GM18868 (cell line): ENCODE measurements around the gene ZNF85.
"Not testable (repeated sequence)": the region's sequence is repeated elsewhere in the genome, so short reads cannot be mapped to it uniquely, and the experiment has no call there.

Experiments
- ATAC-seq: cut with Tn5 transposase; IDR thresholded peaks from one replicate; pipeline ENCODE4 v1.9.1; 2021; ENCODE audit warnings: mild to moderate bottlenecking, moderate library complexity; ENCODE audit not compliant: unreplicated experiment

ZNF85 gene

DNA sequence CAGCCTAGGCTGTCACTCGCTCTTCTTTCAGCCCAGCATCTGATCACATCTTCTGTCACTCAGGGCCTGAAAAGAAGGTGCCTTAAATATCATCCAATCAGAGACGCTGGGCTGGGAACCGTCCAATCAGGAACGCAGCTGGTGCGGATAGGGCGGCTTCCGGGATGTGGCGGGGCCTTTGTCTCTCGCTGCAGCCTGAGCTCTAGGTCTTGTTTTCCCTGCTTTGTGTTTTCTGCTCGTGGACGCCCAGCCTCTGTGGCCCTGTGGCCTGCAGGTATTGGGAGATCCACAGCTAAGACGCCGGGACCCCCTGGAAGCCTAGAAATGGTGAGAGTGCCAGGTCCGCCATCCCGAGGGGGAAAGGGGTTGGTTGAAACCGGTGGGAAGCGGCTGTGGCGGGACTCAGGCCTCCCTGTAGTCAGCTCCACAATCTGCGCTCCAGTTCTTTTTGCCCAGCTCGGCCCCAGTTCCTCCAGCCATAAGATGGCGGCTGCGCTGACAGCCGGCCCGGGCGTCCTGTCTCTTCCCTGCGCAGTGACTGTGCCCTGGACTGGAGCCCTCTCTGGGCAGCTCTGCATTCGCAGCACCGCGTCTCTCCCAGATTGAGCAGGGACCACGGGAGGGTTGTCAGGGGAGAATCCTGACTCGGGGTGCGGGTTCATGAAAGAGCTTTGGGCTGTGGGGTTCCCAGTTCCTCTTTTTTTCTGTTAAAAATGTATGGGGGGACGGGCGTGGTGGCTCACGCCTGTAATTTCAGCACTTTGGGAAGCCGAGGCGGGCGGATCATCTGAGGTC is at the start of gene ZNF85:
TSS of gene ZNF85 (plus strand) at position 175 of the 795 bp plus-strand sequence. CDS start at position 325, 150 bp downstream.
- peak; percentile 99 for ATAC-seq

DNA sequence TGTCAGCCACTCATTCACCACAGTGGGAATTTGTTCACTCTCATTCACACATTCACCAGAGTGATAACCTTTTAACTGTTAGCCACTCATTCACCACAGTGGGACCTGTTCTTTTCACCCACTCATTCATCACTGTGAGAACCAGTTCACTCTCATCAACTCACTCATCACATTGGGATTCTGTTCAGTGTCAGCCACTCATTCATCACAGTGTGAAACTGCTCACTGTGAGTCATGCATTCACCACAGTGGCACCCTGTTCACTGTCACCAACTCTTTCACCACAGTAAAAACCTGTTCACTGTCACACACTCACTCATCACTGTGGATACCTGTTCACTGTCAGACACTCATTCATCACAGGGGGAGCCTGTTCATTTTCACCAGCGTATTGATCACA is 43.5 kb upstream of the ZNF85 start:
- no peak for ATAC-seq

GRCh38 chr19:20912973-20913372 is 10.1 kb upstream of the ZNF85 start:
- ATAC-seq = no peak

DNA sequence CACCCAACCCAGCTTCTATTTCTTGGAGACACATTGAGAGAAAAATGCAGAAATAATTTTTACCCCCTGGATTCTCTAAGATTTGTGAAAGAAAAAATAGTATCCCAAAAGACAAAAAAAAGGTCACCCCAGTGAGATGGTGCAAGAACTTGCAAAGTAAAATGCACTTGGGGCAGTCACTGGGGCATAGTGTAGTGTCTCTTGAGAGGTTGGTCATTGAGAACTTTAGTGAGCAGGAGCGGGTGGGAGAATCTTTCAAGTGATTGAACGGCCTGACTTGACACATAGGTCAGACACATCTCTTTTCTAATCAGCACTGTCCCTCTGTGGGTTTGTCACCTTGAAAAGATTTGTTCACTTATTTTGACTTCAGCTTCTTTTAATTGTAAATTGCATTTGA is 2.4 kb downstream of the ZNF85 start:
- ATAC-seq = no peak

DNA sequence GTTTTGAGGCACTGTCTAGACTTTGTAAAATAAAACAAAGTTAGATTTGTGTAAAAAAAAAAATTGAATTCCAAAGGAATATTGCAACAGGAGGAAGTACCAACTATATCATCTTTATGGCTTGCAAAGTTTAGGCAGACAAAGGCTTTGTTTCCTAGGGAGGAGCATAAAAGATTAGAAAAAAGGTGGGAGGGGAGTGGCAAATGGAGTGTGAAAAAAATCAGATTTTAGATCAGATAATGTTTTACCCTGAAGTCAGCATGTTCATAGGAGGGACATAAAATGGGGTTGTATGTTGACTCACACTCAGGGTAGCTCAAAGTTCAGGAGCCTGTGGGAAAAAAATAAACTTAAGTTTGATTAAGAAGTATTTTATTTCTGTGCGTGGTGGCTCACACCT is 3.7 kb downstream of the ZNF85 start:
- no peak for ATAC-seq

DNA sequence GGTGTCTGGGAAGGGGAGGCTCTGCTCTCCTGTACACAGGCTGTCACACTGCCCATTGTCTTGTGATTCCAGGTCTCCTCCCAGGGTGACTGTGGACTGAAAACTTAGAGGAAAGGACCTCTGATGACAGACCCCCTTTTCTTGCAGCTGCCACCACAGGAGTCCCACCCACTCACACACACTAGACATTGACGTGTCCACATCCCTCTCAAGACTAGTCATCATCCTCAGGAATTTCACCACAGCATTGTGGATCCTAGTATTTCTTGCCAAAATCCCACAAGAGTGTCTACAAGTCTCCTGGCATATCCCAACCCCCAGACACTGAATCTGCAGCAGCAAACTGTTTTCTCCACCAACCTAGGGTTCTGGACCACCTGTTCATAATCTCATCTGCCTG is 5.3 kb downstream of the ZNF85 start:
- no peak for ATAC-seq

DNA sequence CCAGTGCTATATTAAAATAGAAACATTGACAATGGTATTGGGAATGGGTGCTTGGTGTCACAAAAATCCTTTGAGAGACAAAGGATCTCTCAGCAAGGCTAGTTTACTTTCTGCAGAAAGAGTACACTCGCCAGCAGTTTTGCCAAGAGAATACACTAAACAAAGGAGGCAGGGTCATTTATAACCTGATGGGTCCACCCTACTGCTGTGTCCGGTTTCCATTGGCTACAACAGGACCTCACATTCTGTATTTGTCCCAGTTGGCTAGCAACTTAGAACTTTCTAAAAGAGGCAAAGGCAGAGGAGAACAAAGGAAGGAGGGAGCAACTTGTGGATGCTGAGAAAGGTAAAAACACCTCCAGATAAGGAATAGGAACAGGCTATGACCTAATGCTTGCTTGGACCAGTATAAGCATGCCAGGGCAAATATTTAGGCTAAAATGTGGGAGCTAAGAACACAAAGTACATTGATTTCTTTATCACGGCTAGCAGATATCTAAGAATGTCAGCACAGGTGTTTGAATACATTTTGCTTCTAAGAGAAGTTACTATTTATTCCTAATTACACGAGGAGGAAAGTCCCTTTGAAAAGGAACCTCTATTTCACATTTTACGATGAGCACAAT is 13.4 kb downstream of the ZNF85 start:
- not testable (repeated sequence) for ATAC-seq

- ATAC-seq = not testable (repeated sequence)
These were observed 29.6 kb downstream of the ZNF85 start for GRCh38 chr19:20952561-20953095.

- no peak for ATAC-seq
These were observed 41.7 kb downstream of the ZNF85 start for GRCh38 chr19:20964798-20965197.

DNA sequence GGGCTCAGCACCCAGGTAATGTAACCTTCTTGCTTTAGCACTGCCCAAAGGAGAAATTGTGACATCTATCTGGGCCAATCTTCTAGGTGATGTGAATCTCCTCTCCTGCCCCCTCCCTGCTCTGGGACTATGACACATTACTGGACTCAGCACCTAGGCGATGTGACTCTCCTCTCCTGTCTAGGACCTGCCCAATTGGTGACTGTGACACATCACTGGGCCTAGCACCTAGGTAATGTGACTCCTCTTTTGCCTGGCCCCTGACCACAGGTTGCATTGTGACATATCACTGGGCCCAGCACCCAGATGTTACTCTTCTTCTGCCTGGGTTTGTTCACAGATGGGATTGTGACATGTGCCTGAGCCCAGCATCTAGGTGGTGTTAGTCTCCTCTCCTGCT is 45.0 kb downstream of the ZNF85 start:
- no peak for ATAC-seq

GRCh38 chr19:20969498-20969897 is 46.4 kb downstream of the ZNF85 start:
- ATAC-seq = no peak

DNA sequence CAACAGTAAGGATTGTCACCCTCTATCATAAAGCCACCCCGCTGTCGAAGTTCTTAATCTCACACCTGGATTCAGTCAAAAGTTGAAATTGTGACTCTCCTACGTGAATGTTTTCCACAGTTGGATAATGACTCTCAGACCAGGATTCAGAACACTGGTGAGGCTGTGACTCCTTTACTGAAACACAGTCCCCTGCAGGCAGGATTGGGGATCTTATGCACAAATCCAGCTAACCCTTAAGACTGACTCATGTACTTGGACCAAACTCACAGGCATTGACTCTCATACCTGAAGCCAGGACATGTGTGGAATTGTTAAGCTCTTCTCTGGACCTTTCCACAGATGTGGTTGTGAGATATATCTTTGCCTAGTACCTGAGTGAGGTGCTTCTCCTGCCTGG is 46.8 kb downstream of the ZNF85 start:
- ATAC-seq = no peak

DNA sequence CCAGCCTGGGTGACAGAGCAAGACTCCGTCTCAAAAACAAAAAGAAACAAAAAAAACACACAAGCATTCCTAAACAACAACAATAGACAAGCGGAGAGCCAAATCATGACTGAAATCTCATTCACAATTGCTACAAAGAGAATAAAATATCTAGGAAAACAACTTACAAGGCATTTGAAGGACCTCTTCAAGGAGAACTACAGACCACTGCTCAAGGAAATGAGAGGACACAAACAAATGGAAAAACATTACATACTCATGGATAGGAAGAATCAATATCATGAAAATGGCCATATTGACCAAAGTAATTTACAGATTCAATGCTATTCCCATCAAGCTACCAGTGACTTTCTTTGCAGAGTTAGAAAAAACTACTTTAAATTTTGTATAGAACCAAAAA is 69.7 kb downstream of the ZNF85 start:
- ATAC-seq = not testable (repeated sequence)

GRCh38 chr19:20999731-21000352 is 76.8 kb downstream of the ZNF85 start:
- peak; percentile 99 for ATAC-seq
